Activated T-cell treated with anti-CD3 and anti-CD28 coated beads, Interleukin-2, amount 50 U/mL, for 1 hour (primary cell): Measurements from ENCODE around the gene SMIM10.
"Not testable (repeated sequence)": the region's sequence is repeated elsewhere in the genome, so short reads cannot be mapped to it uniquely, and the experiment has no call there.

Experiments
- DNase-seq: peaks from one replicate; pipeline ENCODE4 v3.0.0-alpha.2; 2020

SMIM10 gene

DNA sequence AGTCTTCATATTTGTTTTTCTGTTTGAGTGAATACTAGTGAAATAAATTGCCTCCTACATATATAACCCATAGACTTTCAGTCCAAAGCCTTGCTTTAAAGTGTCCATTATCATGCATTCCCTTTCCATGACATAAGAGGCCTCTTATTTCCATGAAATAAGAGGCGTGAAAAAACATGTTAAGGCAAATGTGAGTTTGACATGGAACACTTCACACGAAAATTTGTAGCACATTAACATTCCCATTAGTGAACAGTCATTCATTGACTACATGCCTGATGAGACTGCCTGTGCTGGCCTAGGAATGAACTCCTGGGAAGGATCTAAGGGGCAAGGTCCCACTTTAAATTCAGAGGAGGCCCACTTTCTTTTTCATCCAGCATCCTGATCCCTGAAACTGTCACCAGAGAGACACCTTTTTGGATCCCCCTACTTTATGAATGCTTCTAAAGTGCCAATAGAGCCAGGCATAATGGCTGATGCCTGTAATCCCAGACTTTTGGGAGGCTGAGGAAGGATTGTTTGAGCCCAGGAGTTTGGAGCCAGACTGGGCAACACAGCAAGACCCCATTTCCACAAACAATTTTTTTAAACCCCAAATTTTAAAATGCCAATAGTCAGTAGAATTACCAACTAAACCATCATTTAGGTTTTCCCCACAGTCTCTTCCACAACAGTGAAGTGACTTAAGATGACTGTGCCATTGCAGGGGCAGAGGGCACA is 24.9 kb downstream of the SMIM10 start:
- no peak for DNase-seq

DNA sequence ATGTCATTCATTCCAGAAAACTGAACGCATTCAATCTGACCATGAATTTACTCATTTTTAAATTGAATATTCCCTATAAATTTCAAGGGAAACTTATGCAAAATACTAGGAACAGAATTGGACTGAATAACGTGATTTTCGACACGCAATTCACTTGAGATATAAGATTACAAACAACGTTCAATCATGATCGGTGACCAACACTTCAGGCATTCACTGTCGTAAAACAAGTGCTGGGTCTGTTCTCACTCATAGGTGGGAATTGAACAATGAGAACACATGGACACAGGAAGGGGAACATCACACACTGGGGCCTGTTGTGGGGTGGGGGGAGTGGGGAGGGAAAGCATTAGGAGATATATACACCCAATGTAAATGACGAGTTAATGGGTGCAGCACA is 29.1 kb downstream of the SMIM10 start:
- DNase-seq: not testable (repeated sequence)

GRCh38 chrX:135023791-135024190 is 33.0 kb downstream of the SMIM10 start:
- not testable (repeated sequence) for DNase-seq

DNA sequence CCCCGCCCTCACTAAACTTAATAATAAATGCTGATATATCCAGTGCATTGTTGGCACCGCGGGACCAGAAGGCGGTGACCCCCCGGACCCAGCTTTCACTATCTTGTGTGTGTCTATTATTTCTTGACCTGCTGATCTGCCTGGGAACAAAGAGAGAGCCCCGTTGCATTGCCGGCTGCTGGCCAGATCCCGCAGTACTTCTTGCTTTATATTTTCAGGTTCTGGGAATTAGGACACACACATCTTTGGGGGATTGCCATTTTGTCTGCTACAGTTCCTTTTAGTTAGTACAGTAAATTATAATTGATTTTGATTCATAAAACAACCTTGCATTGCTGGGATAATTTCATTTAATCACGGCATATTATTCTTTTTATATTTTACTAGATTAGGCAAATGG is 33.7 kb downstream of the SMIM10 start:
- no peak for DNase-seq

DNA sequence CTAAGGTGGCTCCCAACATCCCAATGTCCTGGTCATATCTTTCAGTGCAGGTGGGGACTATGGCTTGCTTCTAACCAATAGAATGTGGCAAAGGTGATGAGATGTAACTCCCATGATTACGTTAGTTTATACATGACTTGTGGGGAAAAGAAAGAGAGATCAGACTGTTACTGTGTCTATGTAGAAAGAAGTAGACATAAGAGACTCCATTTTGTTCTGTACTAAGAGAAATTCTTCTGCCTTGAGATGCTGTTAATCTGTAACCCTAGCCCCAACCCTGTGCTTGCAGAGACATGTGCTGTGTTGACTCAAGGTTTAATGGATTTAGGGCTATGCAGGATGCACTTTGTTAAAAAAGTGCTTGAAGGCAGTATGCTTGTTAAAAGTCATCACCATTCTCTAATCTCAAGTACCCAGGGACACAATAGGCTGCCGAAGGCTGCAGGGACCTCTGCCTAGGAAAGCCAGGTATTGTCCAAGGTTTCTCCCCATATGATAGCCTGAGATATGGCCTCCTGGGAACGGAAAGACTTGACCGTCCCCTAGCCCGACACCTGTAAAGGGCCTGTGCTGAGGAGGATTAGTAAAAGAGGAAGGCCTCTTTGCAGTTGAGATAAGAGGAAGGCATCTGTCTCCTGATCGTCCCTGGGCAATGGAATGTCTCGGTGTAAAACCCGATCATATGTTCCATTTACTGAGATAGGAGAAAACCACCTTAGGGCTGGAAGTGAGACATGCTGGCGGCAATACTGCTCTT is 39.6 kb downstream of the SMIM10 start:
- not testable (repeated sequence) for DNase-seq

GRCh38 chrX:135041149-135042123 is 50.6 kb downstream of the SMIM10 start:
- not testable (repeated sequence) for DNase-seq
